Peyer's patch (tissue), 4 donors: ENCODE data around the gene PLEKHA7.

Experiments
- POLR2A ChIP-seq, 2 donors: fragments of 450-650 bp; IDR thresholded peaks; one replicate each; pipeline ENCODE4 v1.5.1; 2017; ENCODE audit warnings: antibody characterized with exemption in 2 of 2, mild to moderate bottlenecking in 2 of 2, moderate library complexity in 2 of 2
- TF ChIP-seq, protein P1 (sequence below), 6 experiments: fragments of 450-650 bp in 4 of 6; fragments of 200-600 bp in 2 of 6; sonication (generic) in 1 of 6; IDR thresholded peaks; one replicate each; pipeline ENCODE4 v1.5.1; 2017 to 2019; ENCODE audit warnings: antibody characterized with exemption in 6 of 6, mild to moderate bottlenecking in 3 of 6, moderate library complexity in 1 of 6

DNA sequence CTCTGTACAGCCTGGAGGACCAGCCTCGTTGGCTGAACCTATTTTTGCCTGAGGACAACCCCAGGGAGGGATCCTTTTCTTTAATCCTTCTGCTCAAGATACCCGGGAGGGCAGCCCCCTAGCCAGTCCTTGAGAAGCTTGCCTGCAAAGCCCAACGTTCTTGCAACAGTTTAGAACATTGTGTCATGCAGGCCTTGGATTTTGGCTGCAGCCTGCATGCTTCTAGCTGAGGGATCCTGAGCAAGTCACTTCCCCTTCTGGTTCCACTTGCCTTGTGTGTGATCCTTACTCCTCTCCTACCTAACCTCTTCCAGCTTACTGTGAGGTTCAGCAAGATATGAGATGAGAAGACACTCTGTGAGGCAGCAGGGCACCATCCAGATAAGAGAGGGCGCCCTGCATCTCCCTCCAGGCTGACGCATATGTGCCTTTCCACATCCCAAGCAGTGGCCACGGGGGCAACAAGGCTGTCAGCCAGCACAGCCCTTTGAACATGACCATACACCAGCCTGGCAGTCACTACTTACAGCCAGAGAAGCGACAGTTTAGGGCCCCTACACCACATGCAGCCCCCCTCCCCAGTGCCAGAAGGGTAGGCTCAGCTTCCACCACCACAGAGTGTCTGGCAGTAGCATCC lies 199.7 kb downstream of the PLEKHA7 start:
- TF ChIP-seq, protein P1, sequence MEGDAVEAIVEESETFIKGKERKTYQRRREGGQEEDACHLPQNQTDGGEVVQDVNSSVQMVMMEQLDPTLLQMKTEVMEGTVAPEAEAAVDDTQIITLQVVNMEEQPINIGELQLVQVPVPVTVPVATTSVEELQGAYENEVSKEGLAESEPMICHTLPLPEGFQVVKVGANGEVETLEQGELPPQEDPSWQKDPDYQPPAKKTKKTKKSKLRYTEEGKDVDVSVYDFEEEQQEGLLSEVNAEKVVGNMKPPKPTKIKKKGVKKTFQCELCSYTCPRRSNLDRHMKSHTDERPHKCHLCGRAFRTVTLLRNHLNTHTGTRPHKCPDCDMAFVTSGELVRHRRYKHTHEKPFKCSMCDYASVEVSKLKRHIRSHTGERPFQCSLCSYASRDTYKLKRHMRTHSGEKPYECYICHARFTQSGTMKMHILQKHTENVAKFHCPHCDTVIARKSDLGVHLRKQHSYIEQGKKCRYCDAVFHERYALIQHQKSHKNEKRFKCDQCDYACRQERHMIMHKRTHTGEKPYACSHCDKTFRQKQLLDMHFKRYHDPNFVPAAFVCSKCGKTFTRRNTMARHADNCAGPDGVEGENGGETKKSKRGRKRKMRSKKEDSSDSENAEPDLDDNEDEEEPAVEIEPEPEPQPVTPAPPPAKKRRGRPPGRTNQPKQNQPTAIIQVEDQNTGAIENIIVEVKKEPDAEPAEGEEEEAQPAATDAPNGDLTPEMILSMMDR (IDR thresholded peaks at IDR 0.05) = no peak
- no peak for TF ChIP-seq POLR2A (IDR thresholded peaks at IDR 0.05)
